Measurements from ENCODE around the gene ANKRD10.
"Not testable (repeated sequence)": the region's sequence is repeated elsewhere in the genome, so short reads cannot be mapped to it uniquely, and the experiment has no call there.

- TF ChIP-seq, protein P1, sequence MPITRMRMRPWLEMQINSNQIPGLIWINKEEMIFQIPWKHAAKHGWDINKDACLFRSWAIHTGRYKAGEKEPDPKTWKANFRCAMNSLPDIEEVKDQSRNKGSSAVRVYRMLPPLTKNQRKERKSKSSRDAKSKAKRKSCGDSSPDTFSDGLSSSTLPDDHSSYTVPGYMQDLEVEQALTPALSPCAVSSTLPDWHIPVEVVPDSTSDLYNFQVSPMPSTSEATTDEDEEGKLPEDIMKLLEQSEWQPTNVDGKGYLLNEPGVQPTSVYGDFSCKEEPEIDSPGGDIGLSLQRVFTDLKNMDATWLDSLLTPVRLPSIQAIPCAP (CRISPR knock-in tag; IDR thresholded peaks at IDR 0.05), result not testable (repeated sequence)
- not testable (repeated sequence) for TF ChIP-seq ATF1 (CRISPR knock-in tag; IDR thresholded peaks at IDR 0.05); ATF2 (CRISPR knock-in tag; IDR thresholded peaks at IDR 0.05; ENCODE audit: borderline replicate concordance, low read depth)
Observed at GRCh38 chr13:110955072-110955503, 40.2 kb upstream of the ANKRD10 start.
